Measurements from ENCODE around the gene MPRIP. TPM values are rescaled to one million over a fixed set of nuclear protein-coding genes. Genes with fewer than 3 reads are reported as not detected.

MPRIP gene
- total RNA-seq, 1 experiment from 2014 or later = 284 TPM

- TF ChIP-seq, protein P1, sequence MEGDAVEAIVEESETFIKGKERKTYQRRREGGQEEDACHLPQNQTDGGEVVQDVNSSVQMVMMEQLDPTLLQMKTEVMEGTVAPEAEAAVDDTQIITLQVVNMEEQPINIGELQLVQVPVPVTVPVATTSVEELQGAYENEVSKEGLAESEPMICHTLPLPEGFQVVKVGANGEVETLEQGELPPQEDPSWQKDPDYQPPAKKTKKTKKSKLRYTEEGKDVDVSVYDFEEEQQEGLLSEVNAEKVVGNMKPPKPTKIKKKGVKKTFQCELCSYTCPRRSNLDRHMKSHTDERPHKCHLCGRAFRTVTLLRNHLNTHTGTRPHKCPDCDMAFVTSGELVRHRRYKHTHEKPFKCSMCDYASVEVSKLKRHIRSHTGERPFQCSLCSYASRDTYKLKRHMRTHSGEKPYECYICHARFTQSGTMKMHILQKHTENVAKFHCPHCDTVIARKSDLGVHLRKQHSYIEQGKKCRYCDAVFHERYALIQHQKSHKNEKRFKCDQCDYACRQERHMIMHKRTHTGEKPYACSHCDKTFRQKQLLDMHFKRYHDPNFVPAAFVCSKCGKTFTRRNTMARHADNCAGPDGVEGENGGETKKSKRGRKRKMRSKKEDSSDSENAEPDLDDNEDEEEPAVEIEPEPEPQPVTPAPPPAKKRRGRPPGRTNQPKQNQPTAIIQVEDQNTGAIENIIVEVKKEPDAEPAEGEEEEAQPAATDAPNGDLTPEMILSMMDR (IDR thresholded peaks at IDR 0.05; ENCODE audit: insufficient read depth in 1 of 2, low read depth in 1 of 2, low read length in 1 of 2, severe bottlenecking in 1 of 2, unreplicated experiment in 1 of 2) = no peak
- no peaks in the 10 kb centered on the region for H3K27me3 ChIP-seq (replicated peaks; ENCODE audit: control insufficient read depth, insufficient read depth, low read length)
- H3K4me3 ChIP-seq (ENCODE audit: low read depth, low read length) = no peak overlapping the region
- BruUV-seq (replicated peaks) = no TSS peak
- Mint-ChIP-seq H3K36me3 (ENCODE audit: insufficient read depth, unreplicated experiment) (peaks cover 91% of the 10 kb centered on the region), H3K27ac (ENCODE audit: unreplicated experiment) (no peak overlapping the region), H3K4me1 (ENCODE audit: low read depth, unreplicated experiment) (no peaks in the 10 kb centered on the region), H3K4me3 (ENCODE audit: unreplicated experiment) (no peak overlapping the region), H3K27me3 (ENCODE audit: insufficient read depth, unreplicated experiment) (no peaks in the 10 kb centered on the region), H3K9me3 (ENCODE audit: unreplicated experiment) (no peaks in the 10 kb centered on the region)
- no peaks in the 10 kb centered on the region for H3K9me3 ChIP-seq
- DNase-seq = no peak
- POLR2A ChIA-PET = no interaction called here
- CTCF ChIA-PET = no interaction called here
- H3K36me3 ChIP-seq (ENCODE audit: control insufficient read depth, insufficient read depth, low read length) = peaks cover 8% of the 10 kb centered on the region
- intact Hi-C loops (cut with micrococcal nuclease; ENCODE audit: unreplicated experiment) = no loop called here
- no peaks in the 10 kb centered on the region for H3K4me1 ChIP-seq
These were observed 108.2 kb downstream of the MPRIP start for GRCh38 chr17:17150448-17150800.

DNA sequence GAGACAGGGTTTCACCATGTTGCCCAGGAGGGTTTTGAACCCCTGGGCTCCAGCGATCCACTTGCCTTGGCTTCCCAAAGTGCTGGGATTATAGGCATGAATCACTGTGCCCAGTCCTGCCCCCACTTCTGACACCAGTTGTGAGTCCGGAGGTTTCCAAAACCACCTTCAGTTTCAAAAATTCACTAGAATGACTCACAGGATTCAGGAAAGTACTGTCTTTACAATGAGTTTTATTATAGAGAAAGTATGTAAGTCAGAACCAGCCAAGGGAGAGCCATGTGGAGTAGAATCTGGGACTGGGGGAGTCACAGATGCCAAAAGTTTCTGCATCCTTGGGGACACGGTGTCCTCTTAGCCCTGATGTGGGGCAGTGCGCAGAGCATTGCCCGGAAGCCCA is 108.8 kb downstream of the MPRIP start:
- CTCF ChIA-PET = no interaction called here
- no peaks in the 10 kb centered on the region for H3K4me1 ChIP-seq
- TF ChIP-seq, protein P1 (IDR thresholded peaks at IDR 0.05; ENCODE audit: insufficient read depth in 1 of 2, low read depth in 1 of 2, low read length in 1 of 2, severe bottlenecking in 1 of 2, unreplicated experiment in 1 of 2) = no peak
- no peaks in the 10 kb centered on the region for H3K9me3 ChIP-seq
- H3K36me3 ChIP-seq (ENCODE audit: control insufficient read depth, insufficient read depth, low read length) = peaks cover 9% of the 10 kb centered on the region
- Mint-ChIP-seq H3K27me3 (ENCODE audit: insufficient read depth, unreplicated experiment) (no peaks in the 10 kb centered on the region), H3K9me3 (ENCODE audit: unreplicated experiment) (no peaks in the 10 kb centered on the region), H3K27ac (ENCODE audit: unreplicated experiment) (no peak overlapping the region), H3K4me1 (ENCODE audit: low read depth, unreplicated experiment) (no peaks in the 10 kb centered on the region), H3K36me3 (ENCODE audit: insufficient read depth, unreplicated experiment) (peaks cover 91% of the 10 kb centered on the region), H3K4me3 (ENCODE audit: unreplicated experiment) (no peak overlapping the region)
- H3K4me3 ChIP-seq (ENCODE audit: low read depth, low read length) = no peak overlapping the region
- intact Hi-C loops (cut with micrococcal nuclease; ENCODE audit: unreplicated experiment) = no loop called here
- no peaks in the 10 kb centered on the region for H3K27me3 ChIP-seq (replicated peaks; ENCODE audit: control insufficient read depth, insufficient read depth, low read length)
- no peak for DNase-seq
- POLR2A ChIA-PET = no interaction called here
- BruUV-seq (replicated peaks) = no TSS peak

GRCh38 chr17:17151541-17151940 is 109.3 kb downstream of the MPRIP start:
- no TSS peak for BruUV-seq (replicated peaks)
- H3K4me3 ChIP-seq (ENCODE audit: low read depth, low read length) = no peak overlapping the region
- H3K4me3 Mint-ChIP-seq (ENCODE audit: unreplicated experiment) = no peak overlapping the region
- no peaks in the 10 kb centered on the region for H3K9me3 ChIP-seq
- H3K27ac Mint-ChIP-seq (ENCODE audit: unreplicated experiment) = no peak overlapping the region
- no peaks in the 10 kb centered on the region for H3K9me3 Mint-ChIP-seq (ENCODE audit: unreplicated experiment)
- ChIA-PET CTCF (no interaction called here), POLR2A (no interaction called here)
- no peaks in the 10 kb centered on the region for H3K4me1 ChIP-seq
- H3K36me3 ChIP-seq (ENCODE audit: control insufficient read depth, insufficient read depth, low read length) = peaks cover 9% of the 10 kb centered on the region
- TF ChIP-seq, protein P1 (IDR thresholded peaks at IDR 0.05; ENCODE audit: insufficient read depth in 1 of 2, low read depth in 1 of 2, low read length in 1 of 2, severe bottlenecking in 1 of 2, unreplicated experiment in 1 of 2) = no peak
- no peak for DNase-seq
- peaks cover 95% of the 10 kb centered on the region for H3K36me3 Mint-ChIP-seq (ENCODE audit: insufficient read depth, unreplicated experiment)
- no peaks in the 10 kb centered on the region for H3K27me3 ChIP-seq (replicated peaks; ENCODE audit: control insufficient read depth, insufficient read depth, low read length)
- intact Hi-C loops (cut with micrococcal nuclease; ENCODE audit: unreplicated experiment) = no loop called here
- H3K27me3 Mint-ChIP-seq (ENCODE audit: insufficient read depth, unreplicated experiment) = no peaks in the 10 kb centered on the region
- H3K4me1 Mint-ChIP-seq (ENCODE audit: low read depth, unreplicated experiment) = no peaks in the 10 kb centered on the region
